Fibroblast of pulmonary artery (primary cell): ENCODE results near the gene PNLDC1.

Experiments used
- DNase-seq: peaks from one replicate; pipeline ENCODE4 v3.0.0-alpha.2; 2010; ENCODE audit warnings: low read depth
- H3K4me3 ChIP-seq: replicated peaks from 2 replicates; pipeline ENCODE4 v1.5.1; 2011; ENCODE audit warnings: low read depth, mild to moderate bottlenecking, control low read depth, low read length, moderate library complexity
- CTCF ChIP-seq: IDR thresholded peaks from 2 replicates; pipeline ENCODE4 v1.5.1; 2011; ENCODE audit warnings: mild to moderate bottlenecking, control low read depth, low read length, inconsistent platforms; ENCODE audit errors: missing control alignments

Gene PNLDC1

GRCh38 chr6:159800141-159800865, at the start of gene PNLDC1:
PNLDC1 (plus strand) TSS chr6:159800276; CDS start chr6:159800308, 32 bp downstream.
- H3K4me3 ChIP-seq, result no peak within 1 kb of the TSS
- DNase-seq, result no peak
- TF ChIP-seq CTCF, result no peak

GRCh38 chr6:159751448-159751847, 48.6 kb upstream of the PNLDC1 start:
- no peak for TF ChIP-seq CTCF
- H3K4me3 ChIP-seq, result no peak overlapping the region
- no peak for DNase-seq

GRCh38 chr6:159753081-159753872, 46.8 kb upstream of the PNLDC1 start:
- TF ChIP-seq CTCF, result no peak
- no peak for DNase-seq
- H3K4me3 ChIP-seq, result no peak overlapping the region

- H3K4me3 ChIP-seq, result no peak overlapping the region
- no peak for DNase-seq
- TF ChIP-seq CTCF, result no peak
These were observed 45.7 kb upstream of the PNLDC1 start for GRCh38 chr6:159754401-159754800.

GRCh38 chr6:159754959-159755914, 44.8 kb upstream of the PNLDC1 start:
- TF ChIP-seq CTCF, result no peak
- no peak for DNase-seq
- H3K4me3 ChIP-seq, result no peak overlapping the region

- no peak for TF ChIP-seq CTCF
These were observed 43.6 kb upstream of the PNLDC1 start for GRCh38 chr6:159756508-159756907.

More at GRCh38 chr6:159756508-159756907, 43.6 kb upstream of the PNLDC1 start:
- no peak for DNase-seq
- H3K4me3 ChIP-seq, result no peak overlapping the region
